ENCODE data around the gene RAB3IL1.

GRCh38 chr11:61923166-61924063, 6.0 kb upstream of the RAB3IL1 start:
- no peak for TF ChIP-seq CTCF (IDR thresholded peaks at IDR 0.05; ENCODE audit: borderline replicate concordance, extremely low read depth, low read length, poor library complexity, severe bottlenecking)
- no peak for TF ChIP-seq EZH2 (IDR thresholded peaks at IDR 0.05; ENCODE audit: borderline replicate concordance, low read depth, low read length, severe bottlenecking)
